A549 (cell line): ENCODE measurements around the gene CEBPB.

Source experiments
- CBX2 ChIP-seq: fragments of 200-600 bp; sonication (generic); IDR thresholded peaks from 2 replicates; pipeline ENCODE4 v1.6.1; 2016; ENCODE audit warnings: low read depth, mild to moderate bottlenecking, borderline replicate concordance
- CEBPB ChIP-seq, 2 experiments: fragments of >200 bp in 1 of 2; sonication (Bioruptor Twin) in 1 of 2; formaldehyde crosslinking in 1 of 2; IDR thresholded peaks; 2 replicates each; pipeline ENCODE4 v1.6.1; 2012 to 2016
- CHD4 ChIP-seq: fragments of 200-600 bp; sonication (generic); IDR thresholded peaks from 2 replicates; pipeline ENCODE4 v1.6.1; 2016; ENCODE audit warnings: antibody characterized with exemption, mild to moderate bottlenecking, borderline replicate concordance
- NFE2L2 ChIP-seq: fragments of 150-350 bp; conservative IDR thresholded peaks from 2 replicates; pipeline ENCODE4 v1.6.1; 2014; ENCODE audit warnings: low read length
- TF ChIP-seq, protein P1 (sequence below): fragments of >200 bp; sonication (Bioruptor Twin); formaldehyde crosslinking; IDR thresholded peaks from 3 replicates; pipeline ENCODE4 v1.5.1; 2016

DNA sequence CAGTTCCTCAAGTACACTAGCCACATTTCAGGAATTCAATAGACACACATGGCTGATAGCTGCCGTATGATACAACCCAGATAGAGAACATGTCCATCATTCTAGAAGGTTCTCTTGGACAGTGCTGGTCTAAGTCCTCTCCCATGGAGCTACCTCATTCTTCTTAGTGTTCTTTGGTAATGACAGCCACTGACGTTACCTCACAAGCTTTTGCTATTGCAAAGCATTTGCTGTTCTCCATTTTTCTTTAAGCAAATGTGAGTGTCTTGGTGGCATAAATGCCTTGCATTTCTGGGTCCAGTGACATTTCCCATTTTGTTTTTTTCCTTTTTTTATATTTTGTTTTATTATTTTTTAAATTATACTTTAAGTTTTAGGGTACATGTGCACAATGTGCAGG is 8.3 kb upstream of the CEBPB start:
- TF ChIP-seq CHD4 (no peak), NFE2L2 (no peak), CEBPB (IDR thresholded peaks at IDR 0.05) (no peak), CBX2 (no peak)
- TF ChIP-seq, protein P1, sequence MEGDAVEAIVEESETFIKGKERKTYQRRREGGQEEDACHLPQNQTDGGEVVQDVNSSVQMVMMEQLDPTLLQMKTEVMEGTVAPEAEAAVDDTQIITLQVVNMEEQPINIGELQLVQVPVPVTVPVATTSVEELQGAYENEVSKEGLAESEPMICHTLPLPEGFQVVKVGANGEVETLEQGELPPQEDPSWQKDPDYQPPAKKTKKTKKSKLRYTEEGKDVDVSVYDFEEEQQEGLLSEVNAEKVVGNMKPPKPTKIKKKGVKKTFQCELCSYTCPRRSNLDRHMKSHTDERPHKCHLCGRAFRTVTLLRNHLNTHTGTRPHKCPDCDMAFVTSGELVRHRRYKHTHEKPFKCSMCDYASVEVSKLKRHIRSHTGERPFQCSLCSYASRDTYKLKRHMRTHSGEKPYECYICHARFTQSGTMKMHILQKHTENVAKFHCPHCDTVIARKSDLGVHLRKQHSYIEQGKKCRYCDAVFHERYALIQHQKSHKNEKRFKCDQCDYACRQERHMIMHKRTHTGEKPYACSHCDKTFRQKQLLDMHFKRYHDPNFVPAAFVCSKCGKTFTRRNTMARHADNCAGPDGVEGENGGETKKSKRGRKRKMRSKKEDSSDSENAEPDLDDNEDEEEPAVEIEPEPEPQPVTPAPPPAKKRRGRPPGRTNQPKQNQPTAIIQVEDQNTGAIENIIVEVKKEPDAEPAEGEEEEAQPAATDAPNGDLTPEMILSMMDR = no peak
